Neural cell (in vitro differentiated cells): ENCODE measurements around the gene NEURL4. TPM values are rescaled to one million over a fixed set of nuclear protein-coding genes. Genes with fewer than 3 reads are reported as not detected.

Source experiments
- H2AFZ ChIP-seq: fragments of 200-600, 300-800 bp; sonication (generic), shearing (Covaris generic); 2 replicates; pipeline ENCODE4 v1.6.0; 2014; ENCODE audit warnings: low read depth, mild to moderate bottlenecking, antibody characterized with exemption, low read length, moderate library complexity
- H3F3A ChIP-seq: fragments of 200-600 bp; shearing (Covaris generic); 2 replicates; pipeline ENCODE4 v1.6.1; 2016; ENCODE audit warnings: mild to moderate bottlenecking, moderate library complexity, mixed read lengths, antibody characterized with exemption, low read length; ENCODE audit not compliant: insufficient read depth, poor library complexity, severe bottlenecking
- H3K27ac ChIP-seq: fragments of 200-600, 300-800 bp; sonication (generic), shearing (Covaris generic); 2 replicates; pipeline ENCODE4 v1.5.1; 2014; ENCODE audit warnings: mild to moderate bottlenecking, low read length, moderate library complexity
- H3K27me3 ChIP-seq: fragments of 300-800, 200-600 bp; sonication (generic), shearing (Covaris generic); 2 replicates; pipeline ENCODE4 v1.6.0; 2014; ENCODE audit warnings: mild to moderate bottlenecking, low read depth, low read length, moderate library complexity; ENCODE audit not compliant: insufficient read depth
- H3K36me3 ChIP-seq: fragments of 300-800, 200-600 bp; sonication (generic), shearing (Covaris generic); 2 replicates; pipeline ENCODE4 v1.5.1; 2014; ENCODE audit warnings: mild to moderate bottlenecking, antibody characterized with exemption, low read length, moderate library complexity; ENCODE audit not compliant: insufficient read depth
- H3K4me2 ChIP-seq: fragments of 300-800, 200-600 bp; sonication (generic), shearing (Covaris generic); 2 replicates; pipeline ENCODE4 v1.6.0; 2014; ENCODE audit warnings: mild to moderate bottlenecking, low read length
- H3K4me3 ChIP-seq: fragments of 300-800, 200-600 bp; sonication (generic), shearing (Covaris generic); 2 replicates; pipeline ENCODE4 v1.5.1; 2014; ENCODE audit warnings: mild to moderate bottlenecking, low read length, moderate library complexity
- H3K79me2 ChIP-seq: fragments of 200-600 bp; shearing (Covaris generic); replicated peaks from 2 replicates; pipeline ENCODE4 v1.6.0; 2014; ENCODE audit warnings: mild to moderate bottlenecking, low read length, moderate library complexity; ENCODE audit not compliant: insufficient read depth
- H3K9ac ChIP-seq: fragments of 300-800, 200-600 bp; sonication (generic), shearing (Covaris generic); 2 replicates; pipeline ENCODE4 v1.6.1; 2016; ENCODE audit warnings: mild to moderate bottlenecking, low read length, mixed read lengths
- H3K9me2 ChIP-seq: fragments of 200-600 bp; shearing (Covaris generic); 2 replicates; pipeline ENCODE4 v1.6.1; 2016; ENCODE audit warnings: mild to moderate bottlenecking, low read length, mixed read lengths; ENCODE audit not compliant: insufficient read depth
- H3K9me3 ChIP-seq: fragments of 200-600, 300-800 bp; sonication (generic), shearing (Covaris generic); 2 replicates; pipeline ENCODE4 v1.6.1; 2016; ENCODE audit warnings: mild to moderate bottlenecking, mixed run types, low read length, moderate library complexity, mixed read lengths
- H4K20me1 ChIP-seq: fragments of 200-600 bp; shearing (Covaris generic); 2 replicates; pipeline ENCODE4 v1.6.1; 2016; ENCODE audit warnings: mild to moderate bottlenecking, mixed run types; ENCODE audit not compliant: insufficient read depth
- CTCF ChIP-seq: fragments of 450-650 bp; IDR thresholded peaks from 2 replicates; pipeline ENCODE4 v1.5.1; 2014; ENCODE audit warnings: antibody characterized with exemption, mild to moderate bottlenecking, moderate library complexity; ENCODE audit not compliant: poor library complexity, severe bottlenecking
- EP300 ChIP-seq: fragments of 450-650 bp; conservative IDR thresholded peaks from 2 replicates; pipeline ENCODE4 v1.6.1; 2014; ENCODE audit warnings: antibody characterized with exemption, mild to moderate bottlenecking, moderate library complexity; ENCODE audit not compliant: poor library complexity, severe bottlenecking
- MXI1 ChIP-seq: fragments of 450-650 bp; conservative IDR thresholded peaks from 2 replicates; pipeline ENCODE4 v1.6.1; 2014; ENCODE audit warnings: antibody characterized with exemption, mild to moderate bottlenecking; ENCODE audit not compliant: poor library complexity, severe bottlenecking
- POLR2AphosphoS5 ChIP-seq: IDR thresholded peaks from 2 replicates; pipeline ENCODE4 v1.6.1; 2012
- RAD21 ChIP-seq: fragments of 450-650 bp; conservative IDR thresholded peaks from 2 replicates; pipeline ENCODE4 v1.6.1; 2014; ENCODE audit warnings: antibody characterized with exemption, mild to moderate bottlenecking, moderate library complexity
- REST ChIP-seq: IDR thresholded peaks from 2 replicates; pipeline ENCODE4 v1.6.1; 2012; ENCODE audit warnings: borderline replicate concordance
- polyA plus RNA-seq: library from polyadenylated mRNA; depleted of rRNA; stranded (reverse); fragments of >200 nt; gene quantifications from 2 replicates; pipeline ENCODE4 v1.2.3, GENCODE V29; 2014
- small RNA-seq, 3 experiments: library from RNA; depleted of rRNA; stranded (forward); fragments of <200 nt; gene quantifications; one replicate each; pipeline ENCODE3, GENCODE V24; 2012

The NEURL4 gene
- polyA plus RNA-seq, 1 donor from 2014 or later, result 58.4 TPM

- Histone ChIP-seq H4K20me1 (no peaks in the 10 kb centered on the region), H3K9me2 (no peaks in the 10 kb centered on the region), H3K27ac (no peak overlapping the region), H3K4me3 (no peak overlapping the region), H3K27me3 (peaks cover 31% of the 10 kb centered on the region), H3F3A (no peaks in the 10 kb centered on the region), H3K9me3 (no peaks in the 10 kb centered on the region), H3K4me2 (no peak overlapping the region), H3K79me2 (no peaks in the 10 kb centered on the region), H2AFZ (no peak overlapping the region), H3K9ac (no peak overlapping the region), H3K36me3 (no peaks in the 10 kb centered on the region)
- TF ChIP-seq POLR2AphosphoS5 (no peak), MXI1 (no peak), EP300 (no peak), CTCF (no peak), RAD21 (no peak), REST (no peak)
Observed at GRCh38 chr17:7266784-7267183, 62.4 kb downstream of the NEURL4 start.

Small RNAs within 50 kb of the gene (small RNA-seq; reads per million reads assigned to genes)
- gene AC026954.2 (0 reads per million in 3 experiments), gene RF00019 (0 to 1.2 (median 0) reads per million in 3 experiments)

Other genes with a start within 250 kb of the NEURL4 start
- gene CLEC10A, start 249.1 kb downstream of the NEURL4 start, polyA plus RNA-seq, result not detected in 2 replicates
- not detected in 2 replicates for gene ASGR2, start 214.5 kb downstream of the NEURL4 start, polyA plus RNA-seq
- gene ASGR1, start 150.0 kb downstream of the NEURL4 start, polyA plus RNA-seq, result 75.6 and 80.2 TPM in 2 replicates
- 126 and 145 TPM in 2 replicates for gene DLG4, start 109.5 kb downstream of the NEURL4 start, polyA plus RNA-seq
- gene ACADVL, start 109.4 kb downstream of the NEURL4 start, polyA plus RNA-seq, result 397 and 483 TPM in 2 replicates
- gene DVL2, start 94.8 kb downstream of the NEURL4 start, polyA plus RNA-seq, result 41.1 and 59.2 TPM in 2 replicates
- gene PHF23, start 89.9 kb downstream of the NEURL4 start, polyA plus RNA-seq, result 55.7 and 60.3 TPM in 2 replicates
- gene GABARAP, start 86.9 kb downstream of the NEURL4 start, polyA plus RNA-seq, result 384 and 512 TPM in 2 replicates
- 37.3 and 39.4 TPM in 2 replicates for gene CTDNEP1, start 77.6 kb downstream of the NEURL4 start, polyA plus RNA-seq
- gene ELP5, start 77.1 kb downstream of the NEURL4 start, polyA plus RNA-seq, result 82.7 and 99.5 TPM in 2 replicates
- 0.27 TPM in 1 of 2 replicates, not detected in the other for gene CLDN7, start 66.9 kb downstream of the NEURL4 start, polyA plus RNA-seq
- not detected in 2 replicates for gene SLC2A4, start 47.6 kb downstream of the NEURL4 start, polyA plus RNA-seq
- gene YBX2, start 34.7 kb downstream of the NEURL4 start, polyA plus RNA-seq, result 1.8 and 2.1 TPM in 2 replicates
- gene EIF5A, start 21.7 kb downstream of the NEURL4 start, polyA plus RNA-seq, result 164 and 178 TPM in 2 replicates
- gene GPS2, start 14.0 kb downstream of the NEURL4 start, polyA plus RNA-seq, result 108 and 116 TPM in 2 replicates
- 0.66 and 9.2 TPM in 2 replicates for gene ACAP1, start 7.2 kb upstream of the NEURL4 start, polyA plus RNA-seq
- 2.8 TPM in 2 replicates for gene KCTD11, start 22.8 kb upstream of the NEURL4 start, polyA plus RNA-seq
- gene TMEM95, start 25.8 kb upstream of the NEURL4 start, polyA plus RNA-seq, result not detected in 2 replicates
- gene TNK1, start 51.8 kb upstream of the NEURL4 start, polyA plus RNA-seq, result 0.83 and 1.5 TPM in 2 replicates
- 15.9 and 25.2 TPM in 2 replicates for gene PLSCR3, start 65.2 kb upstream of the NEURL4 start, polyA plus RNA-seq
- 158 and 161 TPM in 2 replicates for gene TMEM256, start 74.8 kb upstream of the NEURL4 start, polyA plus RNA-seq
- 13.8 and 21.5 TPM in 2 replicates for gene NLGN2, start 78.5 kb upstream of the NEURL4 start, polyA plus RNA-seq
- gene SPEM1, start 91.0 kb upstream of the NEURL4 start, polyA plus RNA-seq, result not detected in 2 replicates
- gene SPEM2, start 96.3 kb upstream of the NEURL4 start, polyA plus RNA-seq, result not detected in 2 replicates
- gene SPEM3, start 99.5 kb upstream of the NEURL4 start, polyA plus RNA-seq, result not detected in 2 replicates
- gene TMEM102, start 106.1 kb upstream of the NEURL4 start, polyA plus RNA-seq, result 0.14 TPM in 1 of 2 replicates, not detected in the other
- 15.8 and 16.4 TPM in 2 replicates for gene FGF11, start 110.2 kb upstream of the NEURL4 start, polyA plus RNA-seq
- gene CHRNB1, start 115.7 kb upstream of the NEURL4 start, polyA plus RNA-seq, result 17.9 and 18.2 TPM in 2 replicates
- 8.0 and 9.2 TPM in 2 replicates for gene ZBTB4, start 150.3 kb upstream of the NEURL4 start, polyA plus RNA-seq
- not detected in 2 replicates for gene SLC35G6, start 152.1 kb upstream of the NEURL4 start, polyA plus RNA-seq
- gene POLR2A, start 155.0 kb upstream of the NEURL4 start, polyA plus RNA-seq, result 9.1 and 22.6 TPM in 2 replicates
- gene TNFSF12, start 219.7 kb upstream of the NEURL4 start, polyA plus RNA-seq, result not detected in 2 replicates
- 0.15 TPM in 1 of 2 replicates, not detected in the other for gene TNFSF13, start 229.4 kb upstream of the NEURL4 start, polyA plus RNA-seq
- 148 and 151 TPM in 2 replicates for gene SENP3, start 232.6 kb upstream of the NEURL4 start, polyA plus RNA-seq